ENCODE data around the gene CDC5L.

CDC5L gene

GRCh38 chr6:44375071-44375470, 12.4 kb upstream of the CDC5L start:
- DNase-seq, result no peak

DNA sequence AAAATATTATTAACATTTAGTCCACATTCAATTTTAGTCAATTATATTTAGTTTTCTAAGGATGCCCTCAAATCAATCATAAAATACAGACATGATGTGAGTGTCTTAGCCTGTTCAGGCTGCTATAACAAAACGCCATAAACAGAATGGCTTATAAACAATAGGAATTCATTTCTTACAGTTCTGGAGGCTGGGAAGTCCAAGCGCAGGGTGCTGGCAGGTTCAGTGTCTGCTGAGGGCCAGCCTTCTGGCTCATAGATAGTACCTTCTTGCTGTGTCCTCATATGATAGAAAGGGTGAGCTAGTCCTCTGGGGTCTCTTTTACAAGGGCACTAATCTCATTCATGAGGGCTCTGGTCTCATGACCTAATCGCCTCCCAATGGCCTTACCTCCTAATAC, 10.0 kb upstream of the CDC5L start:
- no peak for DNase-seq

DNA sequence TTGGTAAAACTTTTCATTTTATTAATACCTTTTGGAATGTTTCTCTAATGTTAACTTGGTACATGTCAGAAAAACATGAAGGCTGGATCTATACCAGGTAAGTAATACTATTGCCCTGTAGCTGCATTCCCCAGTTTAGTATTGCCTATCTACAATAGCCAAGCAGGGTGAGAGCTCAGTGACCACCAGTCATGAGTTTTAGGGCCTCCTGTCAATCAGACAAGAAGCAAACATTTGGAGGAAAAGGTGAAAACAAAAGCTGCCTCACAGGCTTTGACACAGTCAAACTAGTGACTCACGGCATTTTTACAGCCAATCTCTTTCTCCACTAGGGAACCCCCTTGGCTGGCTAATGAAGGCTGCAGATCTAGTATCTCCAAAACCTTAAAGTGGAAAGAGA, 9.5 kb upstream of the CDC5L start:
- no peak for DNase-seq

- no peak for DNase-seq
These were observed 5.8 kb upstream of the CDC5L start for GRCh38 chr6:44381739-44382138.

DNA sequence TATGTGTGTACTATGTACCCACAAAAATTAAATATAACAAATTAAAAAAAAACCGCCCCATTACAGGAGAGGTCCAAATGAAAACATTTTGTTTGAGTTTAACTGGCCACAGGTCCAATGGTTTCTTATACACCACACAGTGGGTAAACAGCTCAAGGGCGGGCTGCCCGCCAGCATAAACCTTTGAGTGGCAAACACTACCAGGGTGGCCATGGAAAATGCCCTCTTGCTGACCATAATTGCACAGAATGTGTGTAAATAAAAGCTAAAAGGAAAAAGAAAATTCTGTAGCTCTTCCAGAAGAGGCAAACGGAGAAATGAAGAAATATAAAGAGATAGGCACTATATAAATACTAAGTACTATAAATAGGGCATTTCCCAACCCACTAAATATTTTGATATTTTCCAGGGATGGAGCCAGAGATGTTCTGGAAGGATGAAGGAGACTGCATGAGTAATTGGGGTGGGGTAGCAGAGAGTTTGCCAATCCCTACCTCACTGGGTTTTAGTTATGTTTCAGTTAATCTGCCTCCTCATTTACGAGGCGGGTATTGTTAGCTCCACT, 1.1 kb upstream of the CDC5L start:
- DNase-seq, result no peak

DNA sequence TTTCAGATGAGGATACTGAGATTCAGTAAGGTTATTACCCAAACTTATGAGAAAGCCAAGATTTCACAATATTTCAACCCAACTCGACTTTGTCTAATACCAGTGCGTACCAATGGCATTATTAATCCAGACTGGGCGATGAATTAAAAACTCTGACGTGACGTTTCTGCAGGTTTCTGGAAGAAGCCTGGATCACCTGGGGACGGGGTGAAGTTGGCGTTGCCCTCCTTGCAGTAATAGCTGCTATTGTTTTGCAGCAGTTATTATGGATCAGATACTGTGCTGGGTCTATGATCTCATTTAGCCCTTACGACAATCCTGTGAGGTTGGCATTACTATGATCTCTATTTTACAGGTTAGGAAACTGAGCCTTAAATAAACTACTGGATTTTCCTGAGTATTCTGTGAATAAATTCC, 569 bp upstream of the CDC5L start:
- no peak for DNase-seq

DNA sequence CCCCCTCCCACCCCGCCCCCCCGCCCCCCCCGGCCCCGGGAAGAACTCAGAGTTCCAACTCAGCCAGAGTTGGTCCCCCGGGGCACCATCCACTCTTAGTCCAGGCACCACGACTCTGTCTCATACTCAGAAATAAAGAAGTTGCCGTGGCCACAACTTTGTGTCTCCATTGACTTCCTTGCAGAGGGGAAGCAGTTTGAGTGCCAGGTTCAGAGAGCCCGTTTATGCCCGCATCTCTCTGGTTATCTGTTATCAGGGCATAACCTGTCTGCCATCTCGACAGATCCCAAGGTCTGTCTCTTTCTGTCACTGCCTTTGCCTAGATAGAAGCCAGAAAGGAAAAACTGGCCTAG, 605 bp downstream of the CDC5L start:
- peak in 1 of 2 experiments; percentile 52 for DNase-seq

DNA sequence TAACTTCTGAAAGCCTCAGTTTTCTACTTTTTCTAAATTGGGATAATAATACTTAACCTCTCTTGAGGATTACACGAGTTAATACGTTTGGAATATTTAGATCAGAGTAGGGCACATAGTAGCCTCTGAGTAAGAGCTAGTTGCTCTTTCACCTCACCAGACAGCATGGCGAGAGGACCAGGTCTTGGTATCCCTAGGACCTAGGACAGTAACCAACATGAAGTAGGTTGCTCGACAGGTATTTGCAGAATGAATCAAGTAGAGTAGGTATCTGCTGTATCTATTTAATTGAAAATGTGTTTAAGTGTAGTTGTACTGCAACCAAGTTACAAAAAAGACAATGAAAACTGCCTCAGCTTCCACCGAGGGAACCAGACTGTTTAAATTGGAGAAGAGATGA, 1.4 kb downstream of the CDC5L start:
- DNase-seq, result no peak

DNA sequence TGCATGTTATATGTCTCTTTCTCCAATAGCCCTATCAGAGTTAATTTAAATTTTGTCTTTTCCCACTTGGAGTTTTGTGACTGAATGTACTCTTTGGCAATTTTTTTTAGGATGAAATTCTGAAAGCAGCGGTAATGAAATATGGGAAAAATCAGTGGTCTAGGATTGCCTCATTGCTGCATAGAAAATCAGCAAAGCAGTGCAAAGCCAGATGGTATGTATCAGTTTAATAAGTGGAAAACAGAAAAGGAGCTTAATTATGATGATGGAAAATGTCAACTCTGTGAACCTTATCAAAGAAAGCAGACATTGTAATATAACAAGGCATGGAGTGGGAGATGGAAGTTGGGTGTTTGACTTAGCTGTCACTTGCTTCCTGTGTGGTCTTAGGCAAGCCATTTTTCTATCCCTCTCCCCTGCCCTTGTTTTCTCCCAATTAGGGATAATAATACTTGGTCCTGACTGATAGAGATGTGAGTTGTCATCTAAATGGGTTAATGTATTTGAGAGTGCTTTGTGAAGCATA, 2.7 kb downstream of the CDC5L start:
- DNase-seq, result no peak

- DNase-seq, result no peak
These were observed 8.0 kb downstream of the CDC5L start for GRCh38 chr6:44395501-44395900.

DNA sequence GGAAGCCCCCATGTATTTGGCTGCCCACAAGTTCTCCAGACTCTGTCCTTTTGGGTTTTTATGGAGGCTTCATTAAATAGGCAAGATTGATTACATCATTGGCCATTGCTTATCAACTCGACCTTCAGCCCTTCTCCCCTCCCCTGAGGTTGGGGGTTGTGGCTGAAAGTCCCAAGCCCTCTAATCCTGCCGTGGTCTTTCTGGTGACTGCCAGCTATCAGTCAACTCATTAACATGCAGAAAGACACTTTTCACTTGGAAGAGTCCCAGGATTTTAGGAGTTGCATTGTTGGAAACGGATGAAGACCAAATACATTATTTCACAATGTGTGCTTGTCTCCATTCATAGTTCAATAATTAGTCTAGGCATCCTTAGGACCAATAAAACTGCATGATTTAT, 9.5 kb downstream of the CDC5L start:
- no peak for DNase-seq

- DNase-seq, result no peak
These were observed 10.1 kb downstream of the CDC5L start for GRCh38 chr6:44397424-44398164.

DNA sequence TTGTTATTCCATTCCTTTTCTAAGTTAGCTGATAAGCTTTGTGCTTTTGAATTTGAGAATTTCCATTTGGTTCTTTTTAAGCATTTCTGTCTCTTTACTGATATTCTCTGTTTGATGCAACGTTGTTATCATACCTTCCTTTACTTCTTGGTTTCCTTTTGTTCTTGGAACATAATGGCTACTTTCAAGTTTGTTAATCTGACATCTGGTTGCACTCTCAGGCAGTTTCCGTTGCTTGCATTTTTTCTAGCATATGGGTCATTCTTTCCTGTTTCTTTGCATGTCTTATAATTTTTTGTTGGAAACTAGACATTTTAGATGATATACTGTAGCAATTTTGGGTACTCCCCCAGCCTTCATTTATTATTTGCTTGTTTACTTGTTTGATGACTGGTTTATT, 12.5 kb downstream of the CDC5L start:
- DNase-seq, result no peak

DNA sequence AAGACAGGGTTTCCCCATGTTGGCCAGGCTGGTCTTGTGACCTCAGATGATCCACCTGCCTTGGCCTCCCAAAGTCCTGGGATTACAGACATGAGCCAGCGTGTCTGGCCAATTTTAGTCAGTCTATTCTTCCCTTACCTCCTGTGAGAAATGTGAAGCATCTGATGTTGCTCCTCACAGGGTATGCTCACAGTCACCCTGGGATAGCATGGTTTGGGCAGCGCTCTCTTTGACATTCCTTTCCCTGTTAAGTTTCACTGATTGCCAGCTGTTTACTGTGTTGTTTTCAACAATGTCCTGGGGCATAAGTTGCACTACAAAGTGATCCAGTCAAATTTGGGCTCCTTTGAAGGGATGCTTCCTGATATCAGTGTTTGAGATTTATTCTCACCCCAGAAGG, 13.1 kb downstream of the CDC5L start:
- no peak for DNase-seq

- DNase-seq, result no peak
These were observed 13.6 kb downstream of the CDC5L start for GRCh38 chr6:44401138-44401537.

DNA sequence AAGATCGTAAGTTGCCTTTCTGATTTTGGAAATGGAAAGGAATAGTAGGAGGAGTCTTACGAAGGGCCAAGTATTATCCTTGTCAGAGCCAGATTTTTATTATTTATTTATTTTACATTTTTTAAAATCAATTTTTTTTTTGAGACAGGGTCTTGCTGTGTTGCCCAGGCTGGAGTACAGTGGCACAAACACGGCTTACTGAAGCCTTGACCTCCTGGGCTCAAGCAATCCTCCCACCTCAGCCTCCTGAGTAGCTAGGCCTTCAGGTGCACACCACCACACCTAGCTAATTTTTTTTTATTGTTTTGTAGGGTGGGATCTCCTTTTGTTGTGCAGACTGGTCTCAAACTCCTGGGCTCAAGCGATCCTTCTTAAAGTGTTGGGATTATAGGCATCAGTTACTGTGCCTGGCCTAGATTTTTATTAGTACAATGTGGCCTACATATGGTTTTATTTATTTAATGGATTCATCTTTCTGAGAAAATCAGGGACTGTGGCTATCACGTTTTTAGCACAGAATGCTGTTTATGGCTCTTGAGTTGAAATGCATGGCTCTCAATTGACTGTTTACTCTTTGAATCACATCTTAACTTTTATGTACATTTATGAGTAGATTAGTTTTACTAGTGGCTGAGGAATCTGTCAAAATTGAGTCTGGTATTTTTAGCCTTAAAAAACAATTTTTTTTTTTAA, 16.7 kb downstream of the CDC5L start:
- DNase-seq, result no peak

DNA sequence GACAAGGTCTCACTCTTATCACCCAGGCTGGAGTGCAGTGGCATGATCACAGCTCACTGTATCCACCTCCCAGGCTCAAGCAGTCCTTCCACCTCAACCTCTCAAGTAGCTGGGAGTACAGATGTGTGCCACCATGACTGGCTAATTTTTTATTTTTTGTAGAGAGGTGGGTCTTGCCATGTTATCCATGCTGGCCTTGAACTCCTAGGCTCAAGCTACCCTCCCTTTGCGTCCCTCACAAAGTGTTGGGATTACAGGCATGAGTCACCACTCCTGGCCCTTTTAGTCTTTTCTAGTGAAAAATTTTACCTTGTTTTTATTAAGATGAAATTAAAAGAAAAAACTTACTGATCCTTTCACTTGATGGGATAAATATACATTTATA, 17.2 kb downstream of the CDC5L start:
- no peak for DNase-seq

DNA sequence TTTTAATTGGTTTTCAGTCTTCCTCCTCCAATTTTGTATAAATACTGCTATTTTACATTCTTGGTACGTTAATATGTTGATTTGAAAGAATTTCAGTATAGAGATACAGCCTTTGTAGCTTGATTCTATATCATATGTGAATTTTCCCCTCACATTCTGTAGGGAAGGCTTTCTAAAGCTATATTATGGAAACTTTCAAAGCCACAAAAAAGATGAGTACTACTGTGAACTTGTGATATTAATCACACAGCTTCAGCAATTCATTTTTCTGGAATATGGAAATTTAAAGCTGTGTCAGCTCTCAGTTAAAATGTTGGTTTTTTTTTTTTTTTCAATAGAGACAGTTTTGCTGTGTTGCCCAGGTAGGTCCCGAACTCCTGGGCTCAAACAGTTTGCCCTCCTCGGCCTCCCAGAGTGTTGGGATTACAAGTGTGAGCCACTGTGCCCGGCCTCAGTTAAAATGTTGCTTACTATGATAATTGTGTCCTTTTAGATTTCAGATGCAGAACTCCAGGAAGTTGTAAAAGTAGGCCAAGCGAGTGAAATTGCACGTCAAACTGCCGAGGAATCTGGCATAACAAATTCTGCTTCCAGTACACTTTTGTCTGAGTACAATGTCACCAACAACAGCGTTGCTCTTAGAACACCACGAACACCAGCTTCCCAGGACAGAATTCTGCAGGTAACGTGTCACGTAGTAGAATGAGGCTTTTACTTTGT, 20.6 kb downstream of the CDC5L start:
- no peak for DNase-seq

DNA sequence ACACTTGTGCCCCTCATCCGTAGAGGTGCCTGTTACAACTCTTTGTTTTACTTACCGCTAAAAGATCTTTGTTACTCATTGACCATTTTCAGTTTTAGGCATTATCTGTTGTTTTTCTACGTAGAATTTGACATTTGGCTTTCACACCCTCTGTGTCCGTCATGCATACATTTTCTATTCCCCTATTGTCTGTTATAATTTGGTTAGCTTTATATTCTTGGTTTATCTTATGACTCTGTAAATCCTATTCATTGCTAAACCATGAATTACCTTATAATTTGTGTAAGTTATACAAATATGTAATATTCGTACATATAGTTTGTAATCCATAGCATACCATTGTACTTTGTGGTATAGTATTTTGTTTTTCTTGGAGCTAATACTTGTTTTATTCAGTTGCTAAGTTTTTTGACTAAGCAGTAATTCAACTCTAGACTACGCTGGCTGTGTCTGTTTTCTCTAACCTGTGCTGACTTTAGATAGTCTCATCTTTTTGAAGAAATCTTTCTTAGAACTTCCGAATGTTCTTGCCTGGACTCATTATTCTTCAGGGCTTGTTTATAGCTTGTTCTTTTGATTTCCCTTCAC, 21.8 kb downstream of the CDC5L start:
- no peak for DNase-seq

GRCh38 chr6:44410363-44410762, 22.9 kb downstream of the CDC5L start:
- no peak for DNase-seq

GRCh38 chr6:44411141-44411540, 23.6 kb downstream of the CDC5L start:
- no peak for DNase-seq

- DNase-seq, result no peak
These were observed 27.9 kb downstream of the CDC5L start for GRCh38 chr6:44415449-44415848.

DNA sequence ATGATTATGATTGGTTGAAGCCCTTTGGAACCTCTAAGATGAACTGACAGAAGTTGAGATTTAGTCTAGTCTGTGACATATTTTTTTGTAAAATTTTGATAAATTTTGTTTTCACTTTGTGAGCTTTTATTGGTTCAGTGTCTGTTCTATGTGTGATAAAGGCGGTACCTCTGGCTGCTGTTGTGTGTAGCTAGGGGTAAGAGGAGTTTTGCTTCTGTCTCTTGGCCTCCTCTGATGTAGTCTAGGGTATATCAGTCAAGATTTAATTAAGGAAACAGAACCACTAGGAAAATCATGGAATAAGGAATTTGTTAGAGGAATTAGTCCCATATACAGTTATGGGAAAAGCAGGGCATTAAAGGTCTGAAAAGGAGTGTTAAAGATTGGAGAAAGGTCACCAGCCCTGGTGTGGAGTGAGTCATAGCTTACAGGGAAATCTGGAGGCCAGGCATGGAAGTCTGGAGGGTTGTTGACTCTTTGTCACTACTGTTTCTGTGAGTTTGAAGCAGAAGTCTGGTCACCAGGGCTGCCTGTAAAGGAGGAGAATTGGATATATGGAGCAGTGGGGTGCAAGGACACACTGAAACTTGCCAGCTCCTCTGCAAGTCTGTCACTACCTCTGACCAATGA, 28.5 kb downstream of the CDC5L start:
- DNase-seq, result no peak
